Tibial nerve (tissue), 4 donors: ENCODE results near the gene PRUNE2. TPM values are rescaled to one million over a fixed set of nuclear protein-coding genes. Genes with fewer than 3 reads are reported as not detected.
A peak's percentile ranks its signal among the peaks of the same experiment; 100 is the strongest.

ENCODE experiments used
- DNase-seq, 2 donors: peaks; one replicate each; pipeline ENCODE4 v3.0.0-alpha.2; 2019; ENCODE audit warnings: low spot score in 2 of 2
- H3K27ac ChIP-seq, 4 donors: fragments of 200-600 bp; sonication (generic) in 3 of 4; one replicate each; pipeline ENCODE4 v1.5.1; 2017 to 2019; ENCODE audit warnings: mild to moderate bottlenecking in 1 of 4
- H3K27me3 ChIP-seq, 2 donors: fragments of 200-600 bp; sonication (generic) in 1 of 2; one replicate each; pipeline versions ENCODE4 v1.5.1 to v1.6.0; 2017 to 2019
- H3K36me3 ChIP-seq, 3 donors: fragments of 200-600 bp; sonication (generic); one replicate each; pipeline ENCODE4 v1.5.1; 2018 to 2019
- H3K4me1 ChIP-seq, 4 donors: fragments of 200-600 bp; sonication (generic) in 3 of 4; one replicate each; pipeline ENCODE4 v1.5.1; 2017 to 2019
- H3K4me3 ChIP-seq, 4 donors: fragments of 200-600 bp; sonication (generic) in 3 of 4; one replicate each; pipeline ENCODE4 v1.5.1; 2017 to 2019; ENCODE audit warnings: mild to moderate bottlenecking in 1 of 4, moderate library complexity in 1 of 4
- H3K9me3 ChIP-seq, 4 donors: fragments of 200-600 bp; sonication (generic) in 3 of 4; one replicate each; pipeline ENCODE4 v1.5.1; 2017 to 2019
- CTCF ChIP-seq, 5 experiments: fragments of 200-600 bp in 3 of 5; fragments of 450-650 bp in 2 of 5; sonication (generic) in 3 of 5; IDR thresholded peaks; one replicate each; pipeline ENCODE4 v1.5.1; 2016 to 2019; ENCODE audit warnings: antibody characterized with exemption in 5 of 5, mild to moderate bottlenecking in 3 of 5, moderate library complexity in 2 of 5
- EP300 ChIP-seq, 2 donors: sonication (generic); formaldehyde crosslinking; IDR thresholded peaks; one replicate each; pipeline ENCODE4 v1.6.1; 2017; ENCODE audit warnings: antibody characterized with exemption in 2 of 2, mild to moderate bottlenecking in 1 of 2
- POLR2A ChIP-seq, 2 donors: fragments of 450-650 bp; IDR thresholded peaks; one replicate each; pipeline ENCODE4 v1.6.1; 2017; ENCODE audit warnings: antibody characterized with exemption in 2 of 2, mild to moderate bottlenecking in 2 of 2, moderate library complexity in 2 of 2
- WGBS, 2 donors: methylation state at CpG; one replicate each; pipeline ENCODE4 v1.1.5; 2018; 5-methylcytosine and 5-hydroxymethylcytosine counted together
- total RNA-seq, 4 donors: library from RNA; depleted of rRNA; stranded (reverse); fragments of >200 nt; gene quantifications; one replicate each; pipeline ENCODE4 v1.1.0, GENCODE V29; 2016

Gene PRUNE2
- total RNA-seq, 4 donors from 2014 or later = 23.2 to 50.4 (median 24.2) TPM

GRCh38 chr9:76658510-76659231 lies 247.2 kb downstream of the PRUNE2 start:
- Histone ChIP-seq H3K36me3 (no peaks in the 10 kb centered on the region), H3K4me1 (peaks cover 0 to 20% (median 3%) of the 10 kb centered on the region in 4 donors), H3K27me3 (no peaks in the 10 kb centered on the region), H3K9me3 (peaks cover 0 to 5% (median 0%) of the 10 kb centered on the region in 4 donors), H3K27ac (no peak overlapping the region), H3K4me3 (no peak overlapping the region)
- peak; percentile 46 to 72 (median 61) for TF ChIP-seq CTCF (IDR thresholded peaks at IDR 0.05)
- no peak for TF ChIP-seq POLR2A (IDR thresholded peaks at IDR 0.05)
- no peak for DNase-seq
- 52 to 56% methylated on average over 6 of the region's 6 CpGs for WGBS, 2 donors

GRCh38 chr9:76657265-76657664 lies 248.6 kb downstream of the PRUNE2 start:
- Histone ChIP-seq H3K27me3 (no peaks in the 10 kb centered on the region), H3K36me3 (no peaks in the 10 kb centered on the region), H3K4me1 (peaks cover 0 to 33% (median 6%) of the 10 kb centered on the region in 4 donors), H3K4me3 (no peak overlapping the region), H3K27ac (peak overlapping the region in 1 of 4 donors; percentile 13), H3K9me3 (peaks cover 0 to 5% (median 0%) of the 10 kb centered on the region in 4 donors)
- DNase-seq = no peak
- TF ChIP-seq POLR2A (IDR thresholded peaks at IDR 0.05) (no peak), EP300 (IDR thresholded peaks at IDR 0.05) (no peak), CTCF (IDR thresholded peaks at IDR 0.05) (no peak)

GRCh38 chr9:76655971-76656370 lies 249.9 kb downstream of the PRUNE2 start:
- no peaks in the 10 kb centered on the region for H3K9me3 ChIP-seq
- TF ChIP-seq EP300 (IDR thresholded peaks at IDR 0.05) = no peak
- TF ChIP-seq POLR2A (IDR thresholded peaks at IDR 0.05) = no peak
- TF ChIP-seq CTCF (IDR thresholded peaks at IDR 0.05) = no peak
- H3K36me3 ChIP-seq = no peaks in the 10 kb centered on the region
- no peak overlapping the region for H3K4me3 ChIP-seq
- H3K27me3 ChIP-seq = no peaks in the 10 kb centered on the region
- no peak overlapping the region for H3K27ac ChIP-seq
- no peak for DNase-seq
- 72 to 73% methylated on average over 4 of the region's 4 CpGs for WGBS, 2 donors
- peaks cover 0 to 44% (median 6%) of the 10 kb centered on the region in 4 donors for H3K4me1 ChIP-seq

GRCh38 chr9:76655121-76655541 lies 250.8 kb downstream of the PRUNE2 start:
- H3K27ac ChIP-seq = peak overlapping the region in 2 of 4 donors; percentile 68 to 73
- 56 to 59% methylated on average over 6 of the region's 6 CpGs for WGBS, 2 donors
- no peak for DNase-seq
- no peak overlapping the region for H3K4me3 ChIP-seq
- no peaks in the 10 kb centered on the region for H3K27me3 ChIP-seq
- H3K4me1 ChIP-seq = peaks cover 0 to 52% (median 6%) of the 10 kb centered on the region in 4 donors
- no peaks in the 10 kb centered on the region for H3K9me3 ChIP-seq
- no peak for TF ChIP-seq POLR2A (IDR thresholded peaks at IDR 0.05)
- no peaks in the 10 kb centered on the region for H3K36me3 ChIP-seq

- H3K9me3 ChIP-seq = no peaks in the 10 kb centered on the region
- peaks cover 0 to 52% (median 6%) of the 10 kb centered on the region in 4 donors for H3K4me1 ChIP-seq
- no peak overlapping the region for H3K4me3 ChIP-seq
- H3K36me3 ChIP-seq = no peaks in the 10 kb centered on the region
- DNase-seq = no peak
- TF ChIP-seq CTCF (IDR thresholded peaks at IDR 0.05) (no peak), POLR2A (IDR thresholded peaks at IDR 0.05) (no peak), EP300 (IDR thresholded peaks at IDR 0.05) (no peak)
- peak overlapping the region in 2 of 4 donors; percentile 68 to 73 for H3K27ac ChIP-seq
- H3K27me3 ChIP-seq = no peaks in the 10 kb centered on the region
- 24 to 38% methylated on average over 1 of the region's 1 CpG for WGBS, 2 donors
Observed at GRCh38 chr9:76654575-76654974, 251.3 kb downstream of the PRUNE2 start.
